ENCODE results near the gene TSPO. TPM values are rescaled to one million over a fixed set of nuclear protein-coding genes. Genes with fewer than 3 reads are reported as not detected.

Gene TSPO
- total and polyA plus RNA-seq, 3 donors from 2014 or later, result 42.8 to 92.5 (median 68.7) TPM

DNA sequence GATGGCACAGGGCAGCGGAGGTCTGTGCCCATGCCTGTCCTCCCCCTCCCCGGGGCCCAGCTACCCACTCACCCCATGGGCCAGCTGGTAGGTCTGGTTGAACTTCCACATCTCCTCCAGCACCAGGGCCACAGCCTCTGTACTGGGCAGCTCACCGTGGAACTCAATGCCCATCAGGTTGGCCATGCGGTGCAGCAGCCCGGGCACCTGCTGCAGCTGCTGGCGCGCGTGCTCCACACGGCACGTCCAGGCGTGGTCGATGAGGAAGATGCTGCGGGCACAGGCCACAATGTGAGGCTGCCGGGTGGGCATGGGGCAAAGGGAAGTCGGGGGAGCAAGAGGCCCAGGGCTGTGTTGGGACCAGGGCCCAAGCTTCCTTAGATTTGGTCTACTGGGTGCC is 29.3 kb downstream of the TSPO start:
- Histone ChIP-seq H3K4me1 (peaks cover 27% of the 10 kb centered on the region), H3K9me3 (no peaks in the 10 kb centered on the region), H3K27me3 (no peaks in the 10 kb centered on the region), H3K27ac (peak overlapping the region in 1 of 2 donors; percentile 11), H3K4me3 (no peak overlapping the region), H3K36me3 (ENCODE audit: low read depth, missing control alignments) (no peaks in the 10 kb centered on the region)
- intact Hi-C loops (cut with DNase I; ENCODE audit: low total_unique reads), result no loop called here
- no peak for DNase-seq
- TF ChIP-seq, protein P1, sequence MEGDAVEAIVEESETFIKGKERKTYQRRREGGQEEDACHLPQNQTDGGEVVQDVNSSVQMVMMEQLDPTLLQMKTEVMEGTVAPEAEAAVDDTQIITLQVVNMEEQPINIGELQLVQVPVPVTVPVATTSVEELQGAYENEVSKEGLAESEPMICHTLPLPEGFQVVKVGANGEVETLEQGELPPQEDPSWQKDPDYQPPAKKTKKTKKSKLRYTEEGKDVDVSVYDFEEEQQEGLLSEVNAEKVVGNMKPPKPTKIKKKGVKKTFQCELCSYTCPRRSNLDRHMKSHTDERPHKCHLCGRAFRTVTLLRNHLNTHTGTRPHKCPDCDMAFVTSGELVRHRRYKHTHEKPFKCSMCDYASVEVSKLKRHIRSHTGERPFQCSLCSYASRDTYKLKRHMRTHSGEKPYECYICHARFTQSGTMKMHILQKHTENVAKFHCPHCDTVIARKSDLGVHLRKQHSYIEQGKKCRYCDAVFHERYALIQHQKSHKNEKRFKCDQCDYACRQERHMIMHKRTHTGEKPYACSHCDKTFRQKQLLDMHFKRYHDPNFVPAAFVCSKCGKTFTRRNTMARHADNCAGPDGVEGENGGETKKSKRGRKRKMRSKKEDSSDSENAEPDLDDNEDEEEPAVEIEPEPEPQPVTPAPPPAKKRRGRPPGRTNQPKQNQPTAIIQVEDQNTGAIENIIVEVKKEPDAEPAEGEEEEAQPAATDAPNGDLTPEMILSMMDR (IDR thresholded peaks at IDR 0.05), result no peak
- no peak for TF ChIP-seq POLR2A (IDR thresholded peaks at IDR 0.05)
- WGBS, 2 donors, result 94 to 97% methylated on average over 13 to 15 of the region's 15 CpGs

GRCh38 chr22:43181321-43182076 is 30.1 kb downstream of the TSPO start:
- H3K27me3 ChIP-seq, result no peaks in the 10 kb centered on the region
- peak overlapping the region in 1 of 2 donors; percentile 11 for H3K27ac ChIP-seq
- TF ChIP-seq POLR2A (IDR thresholded peaks at IDR 0.05), result no peak
- TF ChIP-seq, protein P1 (IDR thresholded peaks at IDR 0.05), result no peak
- no peak overlapping the region for H3K4me3 ChIP-seq
- WGBS, 2 donors, result 76 to 80% methylated on average over 8 to 13 of the region's 13 CpGs
- intact Hi-C loops (cut with DNase I; ENCODE audit: low total_unique reads), result no loop called here
- DNase-seq, result peak; percentile 56
- H3K4me1 ChIP-seq, result peaks cover 32% of the 10 kb centered on the region
- H3K9me3 ChIP-seq, result no peaks in the 10 kb centered on the region
- H3K36me3 ChIP-seq (ENCODE audit: low read depth, missing control alignments), result no peaks in the 10 kb centered on the region

DNA sequence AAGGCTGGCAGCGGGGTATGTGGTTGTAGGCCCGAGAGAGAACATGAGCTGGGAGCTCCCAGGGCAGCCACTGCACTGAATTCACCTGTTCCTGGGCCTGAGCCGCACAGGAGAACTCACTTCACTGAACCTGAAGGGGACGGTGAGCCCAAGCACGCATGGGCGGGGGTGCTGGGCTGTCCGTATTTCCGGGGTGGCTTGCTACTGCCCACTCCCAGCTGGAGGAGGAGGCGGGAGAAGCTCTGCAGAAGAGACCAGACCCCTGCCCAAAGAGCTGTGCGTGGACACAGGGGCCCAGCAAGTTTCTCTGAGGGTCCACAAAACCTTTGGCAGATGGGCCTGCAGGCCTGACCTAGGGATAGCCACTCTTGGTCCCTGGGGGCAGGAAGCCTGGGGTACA is 30.8 kb downstream of the TSPO start:
- intact Hi-C loops (cut with DNase I; ENCODE audit: low total_unique reads), result no loop called here
- peaks cover 32% of the 10 kb centered on the region for H3K4me1 ChIP-seq
- no peaks in the 10 kb centered on the region for H3K36me3 ChIP-seq (ENCODE audit: low read depth, missing control alignments)
- no peaks in the 10 kb centered on the region for H3K27me3 ChIP-seq
- no peak overlapping the region for H3K27ac ChIP-seq
- H3K4me3 ChIP-seq, result no peak overlapping the region
- no peak for DNase-seq
- WGBS, 2 donors, result 92 to 94% methylated on average over 8 to 10 of the region's 10 CpGs
- no peaks in the 10 kb centered on the region for H3K9me3 ChIP-seq
- TF ChIP-seq POLR2A (IDR thresholded peaks at IDR 0.05), result no peak
- TF ChIP-seq, protein P1 (IDR thresholded peaks at IDR 0.05), result no peak

DNA sequence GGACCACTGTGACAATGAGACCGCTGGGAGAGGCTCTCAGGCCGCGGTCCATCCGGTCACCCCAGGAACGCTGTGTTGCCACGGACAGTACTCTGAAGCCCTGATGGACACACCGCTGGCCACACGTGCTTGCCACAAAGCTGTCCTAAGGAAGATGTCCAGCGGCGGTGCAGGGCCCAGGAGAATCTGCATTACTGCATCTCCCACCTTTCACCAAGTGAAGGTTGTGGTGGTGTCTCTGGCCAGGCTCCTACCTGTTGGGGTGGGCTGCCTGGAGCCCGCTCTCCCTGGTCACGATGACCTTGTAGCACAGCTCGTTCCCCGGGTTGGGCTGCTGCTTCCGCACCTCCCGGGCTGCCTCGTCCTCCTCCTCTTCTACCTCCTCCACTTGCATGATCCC is 31.4 kb downstream of the TSPO start:
- Histone ChIP-seq H3K9me3 (no peaks in the 10 kb centered on the region), H3K4me3 (no peak overlapping the region), H3K27ac (no peak overlapping the region), H3K36me3 (ENCODE audit: low read depth, missing control alignments) (no peaks in the 10 kb centered on the region), H3K4me1 (peaks cover 32% of the 10 kb centered on the region), H3K27me3 (no peaks in the 10 kb centered on the region)
- WGBS, 2 donors, result 66 to 71% methylated on average over 7 to 17 of the region's 17 CpGs
- intact Hi-C loops (cut with DNase I; ENCODE audit: low total_unique reads), result no loop called here
- no peak for DNase-seq
- no peak for TF ChIP-seq POLR2A (IDR thresholded peaks at IDR 0.05)
- TF ChIP-seq, protein P1 (IDR thresholded peaks at IDR 0.05), result no peak
